Measurements from ENCODE around the gene KRTAP19-1.

Gene KRTAP19-1

GRCh38 chr21:30480145-30480544 lies at the start of gene KRTAP19-1:
Gene KRTAP19-1 (minus strand): TSS chr21:30480367. CDS start chr21:30480317, 50 bp downstream.
- no peak for DNase-seq

- no peak for DNase-seq
Measured at GRCh38 chr21:30518876-30519275, 38.7 kb upstream of the KRTAP19-1 start.

- no peak for DNase-seq
Measured at GRCh38 chr21:30515681-30516080, 35.5 kb upstream of the KRTAP19-1 start.

- peak; percentile 34 for DNase-seq
Measured at GRCh38 chr21:30505621-30506205, 25.5 kb upstream of the KRTAP19-1 start.

- no peak for DNase-seq
Measured at GRCh38 chr21:30502041-30502440, 21.9 kb upstream of the KRTAP19-1 start, which contains the start of gene KRTAP19-5. Gene KRTAP19-5 (minus strand): TSS chr21:30502141. CDS start chr21:30502090, 51 bp downstream.

- no peak for DNase-seq
Measured at GRCh38 chr21:30497065-30497464, 16.9 kb upstream of the KRTAP19-1 start, which contains the start of gene KRTAP19-4. Gene KRTAP19-4 (minus strand): TSS chr21:30497165. CDS start chr21:30497110, 55 bp downstream.

GRCh38 chr21:30491963-30492428 lies 11.8 kb upstream of the KRTAP19-1 start, which contains the start of gene KRTAP19-3:
Gene KRTAP19-3 (minus strand): TSS chr21:30492013. CDS start chr21:30491957, 56 bp downstream.
- DNase-seq, result no peak

GRCh38 chr21:30487336-30487735 lies 7.2 kb upstream of the KRTAP19-1 start, which contains the start of gene KRTAP19-2:
Gene KRTAP19-2 (minus strand): TSS chr21:30487436. CDS start chr21:30487348, 88 bp downstream.
- no peak for DNase-seq

GRCh38 chr21:30486180-30486579 lies 6.0 kb upstream of the KRTAP19-1 start:
- no peak for DNase-seq

GRCh38 chr21:30482130-30482529 lies 2.0 kb upstream of the KRTAP19-1 start:
- DNase-seq, result no peak

GRCh38 chr21:30479259-30479658 lies 908 bp downstream of the KRTAP19-1 start:
- no peak for DNase-seq

GRCh38 chr21:30478004-30478403 lies 2.2 kb downstream of the KRTAP19-1 start:
- no peak for DNase-seq

- DNase-seq, result no peak
Measured at GRCh38 chr21:30468900-30469714, 11.1 kb downstream of the KRTAP19-1 start.

- peak; percentile 1 for DNase-seq
Measured at GRCh38 chr21:30463713-30464112, 16.5 kb downstream of the KRTAP19-1 start.

GRCh38 chr21:30448514-30448913 lies 31.7 kb downstream of the KRTAP19-1 start:
- no peak for DNase-seq

- no peak for DNase-seq
Measured at GRCh38 chr21:30447056-30447455, 33.1 kb downstream of the KRTAP19-1 start.

- DNase-seq, result no peak
Measured at GRCh38 chr21:30444204-30444603, 36.0 kb downstream of the KRTAP19-1 start.

GRCh38 chr21:30443226-30443625 lies 36.9 kb downstream of the KRTAP19-1 start:
- DNase-seq, result no peak

- DNase-seq, result no peak
Measured at GRCh38 chr21:30439975-30440374, 40.2 kb downstream of the KRTAP19-1 start, which contains the start of gene KRTAP15-1. Gene KRTAP15-1 (plus strand): TSS chr21:30440275. CDS start chr21:30440328, 53 bp downstream.

GRCh38 chr21:30437010-30437565 lies 43.1 kb downstream of the KRTAP19-1 start:
- DNase-seq, result no peak

- peak; percentile 54 for DNase-seq
Measured at GRCh38 chr21:30434033-30434631, 46.0 kb downstream of the KRTAP19-1 start.

GRCh38 chr21:30430170-30430655 lies 50.0 kb downstream of the KRTAP19-1 start, which contains the start of gene KRTAP13-4:
Gene KRTAP13-4 (plus strand): TSS chr21:30430220. CDS start chr21:30430276, 56 bp downstream.
- DNase-seq, result no peak

All from activated CD4-positive, alpha-beta T cell treated with anti-CD3 and anti-CD28 coated beads, Interleukin-2, Interleukin-6, amounts not matched to agents 100 ng/mL and 50 ng/mL, durations not matched to agents 16 hours and 8 hours (primary cell).